Liver (tissue), 9 donors: Measurements from ENCODE around the gene PNKD. TPM values are rescaled to one million over a fixed set of nuclear protein-coding genes. Genes with fewer than 3 reads are reported as not detected.

ENCODE experiments used
- DNase-seq: peaks from one replicate; pipeline ENCODE4 v3.0.0-alpha.2; 2017; ENCODE audit warnings: low spot score
- H3K27ac ChIP-seq, 2 donors: one replicate each; pipeline ENCODE4 v1.7.0; 2013; ENCODE audit warnings: inconsistent platforms in 2 of 2, low read length in 2 of 2, control low read depth in 1 of 2, low read depth in 1 of 2, mild to moderate bottlenecking in 1 of 2
- H3K27me3 ChIP-seq, 4 donors: one replicate each; pipeline versions ENCODE4 v1.6.1 to v1.7.0; 2013; ENCODE audit warnings: low read length in 3 of 4, inconsistent platforms in 1 of 4, mild to moderate bottlenecking in 1 of 4, moderate library complexity in 1 of 4; ENCODE audit not compliant: control insufficient read depth in 4 of 4, insufficient read depth in 4 of 4
- H3K36me3 ChIP-seq, 4 donors: one replicate each; pipeline versions ENCODE4 v1.6.1 to v1.7.0; 2013; ENCODE audit warnings: low read length in 3 of 4, mild to moderate bottlenecking in 3 of 4, low read depth in 1 of 4, moderate library complexity in 1 of 4; ENCODE audit not compliant: control insufficient read depth in 4 of 4, insufficient read depth in 3 of 4
- H3K4me1 ChIP-seq, 4 donors: one replicate each; pipeline versions ENCODE4 v1.6.1 to v1.7.0; 2013; ENCODE audit warnings: low read length in 3 of 4, mild to moderate bottlenecking in 3 of 4, moderate library complexity in 1 of 4; ENCODE audit not compliant: control insufficient read depth in 4 of 4, insufficient read depth in 4 of 4
- H3K4me3 ChIP-seq, 3 donors: one replicate each; pipeline versions ENCODE4 v1.6.1 to v1.7.0; 2013; ENCODE audit warnings: low read length in 3 of 3, control low read depth in 1 of 3, low read depth in 1 of 3, mild to moderate bottlenecking in 1 of 3
- H3K9ac ChIP-seq, 2 donors: one replicate each; pipeline ENCODE4 v1.7.0; 2013; ENCODE audit warnings: low read length in 2 of 2, mild to moderate bottlenecking in 2 of 2, moderate library complexity in 2 of 2, control low read depth in 1 of 2, low read depth in 1 of 2
- H3K9me3 ChIP-seq, 4 donors: one replicate each; pipeline versions ENCODE4 v1.6.1 to v1.7.0; 2013; ENCODE audit warnings: low read length in 3 of 4; ENCODE audit not compliant: control insufficient read depth in 4 of 4
- ATF3 ChIP-seq: IDR thresholded peaks from 2 replicates; pipeline ENCODE4 v1.6.1; 2016; ENCODE audit warnings: antibody characterized with exemption
- CTCF ChIP-seq: fragments of 150-350 bp; IDR thresholded peaks from 2 replicates; pipeline ENCODE4 v1.5.1; 2017; ENCODE audit warnings: improper control_type of control experiment, low read depth, low read length; ENCODE audit not compliant: missing input control
- EGR1 ChIP-seq, 2 donors: IDR thresholded peaks; 2 replicates each; pipeline ENCODE4 v1.6.1; 2016 to 2018; ENCODE audit warnings: antibody characterized with exemption in 2 of 2, low read depth in 2 of 2
- FOXA2 ChIP-seq: IDR thresholded peaks from 2 replicates; pipeline ENCODE4 v1.6.1; 2016; ENCODE audit warnings: antibody characterized with exemption
- GABPA ChIP-seq, 2 donors: IDR thresholded peaks in 1 of 2; conservative IDR thresholded peaks in 1 of 2; 2 replicates each; pipeline ENCODE4 v1.6.1; 2016; ENCODE audit warnings: antibody characterized with exemption in 2 of 2, mild to moderate bottlenecking in 1 of 2, moderate library complexity in 1 of 2
- HNF4A ChIP-seq, 2 donors: conservative IDR thresholded peaks; 2 replicates each; pipeline ENCODE4 v1.6.1; 2016; ENCODE audit warnings: antibody characterized with exemption in 2 of 2, mild to moderate bottlenecking in 2 of 2
- HNF4G ChIP-seq: IDR thresholded peaks from 2 replicates; pipeline ENCODE4 v1.6.1; 2016; ENCODE audit warnings: antibody characterized with exemption
- JUND ChIP-seq, 2 donors: IDR thresholded peaks; 2 replicates each; pipeline ENCODE4 v1.6.1; 2016; ENCODE audit warnings: antibody characterized with exemption in 2 of 2
- MAX ChIP-seq: IDR thresholded peaks from 2 replicates; pipeline ENCODE4 v1.6.1; 2016; ENCODE audit warnings: antibody characterized with exemption
- NR2F2 ChIP-seq: IDR thresholded peaks from 2 replicates; pipeline ENCODE4 v1.6.1; 2016; ENCODE audit warnings: antibody characterized with exemption
- RAD21 ChIP-seq, 2 donors: IDR thresholded peaks; 2 replicates each; pipeline ENCODE4 v1.6.1; 2016; ENCODE audit warnings: antibody characterized with exemption in 2 of 2, mild to moderate bottlenecking in 2 of 2
- REST ChIP-seq: IDR thresholded peaks from 2 replicates; pipeline ENCODE4 v1.6.1; 2016; ENCODE audit warnings: antibody characterized with exemption, mild to moderate bottlenecking
- RXRA ChIP-seq, 2 donors: IDR thresholded peaks; 2 replicates each; pipeline ENCODE4 v1.6.1; 2017 to 2018; ENCODE audit warnings: antibody characterized with exemption in 2 of 2, mild to moderate bottlenecking in 1 of 2
- TAF1 ChIP-seq: conservative IDR thresholded peaks from 2 replicates; pipeline ENCODE4 v1.6.1; 2016; ENCODE audit warnings: antibody characterized with exemption, mild to moderate bottlenecking
- YY1 ChIP-seq: IDR thresholded peaks from 2 replicates; pipeline ENCODE4 v1.6.1; 2016; ENCODE audit warnings: antibody characterized with exemption, mild to moderate bottlenecking
- ZBTB33 ChIP-seq: IDR thresholded peaks from 2 replicates; pipeline ENCODE4 v1.6.1; 2016; ENCODE audit warnings: antibody characterized with exemption
- WGBS: extraction: QIAGEN DNeasy Blood & Tissue Kit; methylation state at CpG from one replicate; pipeline ENCODE4 v1.1.7; 2013; 5-methylcytosine and 5-hydroxymethylcytosine counted together
- polyA plus RNA-seq, 2 donors: library from polyadenylated mRNA; stranded (reverse) in 1 of 2; unstranded in 1 of 2; fragments of 200-250 nt in 1 of 2; fragments of >200 nt in 1 of 2; fragmentation: Nextera tagmentation in 1 of 2; extraction: Ambion mirVana in 1 of 2; gene quantifications; one replicate each; pipeline versions ENCODE4 v1.2.1 to v1.2.3, GENCODE V29; 2013 to 2015
- total RNA-seq, 2 donors: library from RNA; depleted of rRNA; stranded (reverse); fragments of >200 nt; gene quantifications; one replicate each; pipeline ENCODE4 v1.2.3, GENCODE V29; 2014
- donor health status: healthy.
- donor health status: healthy.
- donor health status: healthy.
- donor health status: healthy.
- donor health status: healthy.

Gene PNKD
- total and polyA plus RNA-seq, 4 donors = 28.5 to 161 (median 94.9) TPM

- H3K27me3 ChIP-seq = no peaks in the 10 kb centered on the region
- peaks cover 8 to 29% (median 13%) of the 10 kb centered on the region in 4 donors for H3K36me3 ChIP-seq
- H3K27ac ChIP-seq = no peak overlapping the region
- 76% methylated on average over 17 of the region's 17 CpGs for WGBS
- no peak overlapping the region for H3K9ac ChIP-seq
- no peak for DNase-seq
- peaks cover 1 to 38% (median 19%) of the 10 kb centered on the region in 4 donors for H3K4me1 ChIP-seq
- H3K4me3 ChIP-seq = no peak overlapping the region
- H3K9me3 ChIP-seq = no peaks in the 10 kb centered on the region
- TF ChIP-seq RXRA (IDR thresholded peaks at IDR 0.05) (no peak), REST (no peak), NR2F2 (no peak), EGR1 (IDR thresholded peaks at IDR 0.05; ENCODE audit: low read depth in 2 of 2) (no peak), ZBTB33 (no peak), CTCF (no peak), GABPA (IDR thresholded peaks at IDR 0.05 in 1 of 2, conservative IDR thresholded peaks at IDR 0.05 in 1 of 2) (no peak), TAF1 (no peak), ATF3 (no peak), YY1 (no peak), RAD21 (IDR thresholded peaks at IDR 0.05) (no peak), HNF4G (no peak), HNF4A (conservative IDR thresholded peaks at IDR 0.05) (no peak), MAX (no peak), JUND (IDR thresholded peaks at IDR 0.05) (no peak), FOXA2 (no peak)
Observed at GRCh38 chr2:218263817-218264641, 6.3 kb upstream of the PNKD start.
